HG02870 (cell line): Measurements from ENCODE around the gene MMP28.

Experiments used
- ATAC-seq: cut with Tn5 transposase; IDR thresholded peaks from one replicate; pipeline ENCODE4 v1.9.1; 2021; ENCODE audit warnings: mild to moderate bottlenecking, moderate library complexity; ENCODE audit not compliant: unreplicated experiment

The MMP28 gene

DNA sequence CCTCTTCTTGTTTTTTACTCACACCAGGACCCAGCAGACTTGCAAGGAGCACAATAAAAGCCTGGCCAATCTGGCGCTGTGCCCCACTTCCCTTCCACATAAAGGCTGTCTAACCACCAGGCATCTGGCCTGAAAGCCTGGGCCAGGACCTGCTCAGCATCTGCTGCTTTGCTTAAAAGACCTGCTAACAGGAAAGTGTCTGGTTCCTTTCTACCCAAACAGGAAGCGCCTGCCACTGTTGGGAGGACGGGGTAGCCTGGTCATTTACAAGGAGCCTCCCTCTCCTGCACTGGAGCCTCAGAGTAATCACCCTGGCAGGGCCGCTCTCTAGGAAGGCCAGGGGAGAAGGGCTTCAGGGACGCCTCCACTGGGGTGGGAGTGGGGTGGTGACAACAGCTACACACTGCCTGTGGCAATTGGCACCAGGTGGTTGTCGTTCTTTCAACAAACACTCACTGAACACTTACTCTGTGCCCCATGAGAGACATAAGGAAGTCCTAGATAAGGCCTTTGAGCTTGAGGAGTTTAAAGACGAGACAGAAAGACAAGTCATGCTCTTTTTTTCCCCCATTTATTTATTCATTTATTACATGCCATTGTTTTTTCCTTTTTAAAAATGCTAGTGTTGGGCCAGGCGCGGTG, 6.3 kb upstream of the MMP28 start:
- ATAC-seq, result no peak

GRCh38 chr17:35799942-35800341, 4.5 kb upstream of the MMP28 start:
- no peak for ATAC-seq

DNA sequence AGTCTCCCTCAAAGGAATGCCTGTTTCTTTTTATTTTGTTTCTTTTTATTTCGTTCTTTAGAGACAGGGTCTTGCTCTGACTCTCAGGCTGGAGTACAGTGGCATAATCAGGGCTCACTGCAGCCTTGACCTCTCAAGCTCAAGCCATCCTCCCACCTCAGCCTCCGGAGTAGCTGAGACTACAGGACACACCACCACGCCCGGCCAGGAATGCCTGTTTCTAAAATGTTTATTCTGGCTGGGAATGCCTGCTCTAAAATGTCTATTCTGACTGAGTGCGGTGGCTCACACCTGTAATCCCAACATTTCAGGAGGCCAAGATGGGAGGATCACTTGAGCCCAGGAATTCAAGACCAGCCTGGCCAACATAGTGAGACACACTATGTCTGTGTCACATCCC, 2.5 kb upstream of the MMP28 start:
- no peak for ATAC-seq

GRCh38 chr17:35797370-35797769, 1.9 kb upstream of the MMP28 start:
- no peak for ATAC-seq

- no peak for ATAC-seq
Measured at GRCh38 chr17:35796942-35797341, 1.5 kb upstream of the MMP28 start.

GRCh38 chr17:35795871-35796265, 427 bp upstream of the MMP28 start:
- no peak for ATAC-seq

DNA sequence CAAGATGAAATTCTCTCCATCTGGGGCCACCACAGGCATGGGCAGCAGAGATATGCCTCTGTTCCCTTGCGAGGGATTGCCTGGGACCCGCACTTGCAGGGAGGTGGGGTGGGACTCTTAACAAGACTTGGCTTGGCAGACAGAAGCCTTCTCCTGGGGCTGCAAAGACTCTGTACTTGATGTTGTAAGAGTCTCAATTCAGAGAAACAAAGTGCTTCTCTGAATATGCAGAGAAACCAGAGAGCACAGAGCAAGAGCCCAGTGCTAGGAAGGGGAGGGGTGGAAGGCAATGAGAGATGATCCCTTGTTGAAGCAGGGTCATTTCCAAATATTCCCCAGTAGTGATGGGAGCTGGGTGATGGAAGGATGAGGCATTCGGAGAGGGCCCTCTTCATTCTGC, 2.2 kb downstream of the MMP28 start:
- ATAC-seq, result no peak

GRCh38 chr17:35791681-35792350, 3.6 kb downstream of the MMP28 start:
- no peak for ATAC-seq

- no peak for ATAC-seq
Measured at GRCh38 chr17:35790841-35791240, 4.6 kb downstream of the MMP28 start.

- ATAC-seq, result no peak
Measured at GRCh38 chr17:35788477-35789368, 6.7 kb downstream of the MMP28 start.

DNA sequence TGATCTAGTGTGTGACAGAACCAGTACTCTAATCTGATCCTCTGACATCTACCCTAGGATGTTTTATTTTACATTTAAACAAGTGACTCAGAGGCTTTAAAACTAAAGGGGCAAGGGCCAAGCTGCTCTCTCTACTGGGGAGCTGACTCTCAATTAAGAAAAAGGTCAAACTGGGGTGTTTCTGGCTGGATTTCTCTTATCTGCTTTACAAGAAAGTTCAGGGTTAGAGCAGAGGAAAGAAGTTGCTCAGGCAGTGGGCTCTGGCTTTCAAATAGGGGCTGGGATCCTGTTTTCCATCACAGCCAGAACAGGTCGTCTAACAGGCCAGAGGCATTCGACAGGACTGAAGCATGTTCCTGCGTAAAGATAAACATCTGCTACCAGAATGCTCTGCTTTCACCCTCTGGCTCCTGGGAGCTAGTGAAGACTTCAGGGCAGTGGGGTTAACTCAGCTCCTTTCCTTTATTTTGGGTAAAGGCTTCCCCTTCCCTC, 8.5 kb downstream of the MMP28 start:
- ATAC-seq, result no peak

DNA sequence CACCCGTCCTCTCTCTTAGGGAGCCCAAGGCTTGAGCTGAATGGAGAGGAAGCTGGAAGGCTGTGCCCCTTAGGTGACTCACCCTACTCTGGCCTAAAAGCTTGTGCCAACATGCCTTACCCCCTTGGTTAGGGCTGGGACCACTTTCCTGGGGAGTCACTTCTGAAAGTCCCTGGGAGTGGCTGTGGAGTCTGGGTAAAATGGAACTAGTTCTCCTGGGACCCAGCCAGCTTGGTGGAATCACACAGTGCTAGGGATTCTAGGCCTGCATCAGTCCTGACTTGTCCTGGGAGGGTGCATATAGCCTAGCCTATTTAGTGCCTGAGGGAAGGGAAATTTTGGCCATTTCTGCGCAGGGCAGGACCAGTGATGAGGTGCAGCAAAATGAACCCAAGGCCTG, 10.5 kb downstream of the MMP28 start:
- ATAC-seq, result no peak

- no peak for ATAC-seq
Measured at GRCh38 chr17:35780950-35781349, 14.5 kb downstream of the MMP28 start.

- ATAC-seq, result no peak
Measured at GRCh38 chr17:35778641-35779196, 16.7 kb downstream of the MMP28 start.

DNA sequence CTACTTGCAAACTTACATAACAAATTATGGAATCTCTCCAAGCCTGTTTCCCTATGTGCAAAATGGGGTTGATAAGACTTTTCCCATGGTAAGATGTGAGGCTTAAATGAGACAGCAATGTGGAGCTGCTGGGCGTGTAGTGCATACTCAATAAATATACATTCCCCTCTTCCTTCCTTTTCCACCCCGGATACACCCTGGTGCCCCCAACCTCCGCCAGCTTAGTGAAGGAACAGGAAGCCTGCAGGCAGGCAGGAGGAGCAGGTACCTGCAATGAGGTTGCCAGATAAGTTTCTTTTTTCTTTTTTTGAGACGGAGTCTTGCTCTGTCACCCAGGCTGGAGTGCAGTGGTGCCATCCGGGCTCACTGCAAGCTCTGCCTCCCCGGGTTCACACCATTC, 19.9 kb downstream of the MMP28 start:
- no peak for ATAC-seq

DNA sequence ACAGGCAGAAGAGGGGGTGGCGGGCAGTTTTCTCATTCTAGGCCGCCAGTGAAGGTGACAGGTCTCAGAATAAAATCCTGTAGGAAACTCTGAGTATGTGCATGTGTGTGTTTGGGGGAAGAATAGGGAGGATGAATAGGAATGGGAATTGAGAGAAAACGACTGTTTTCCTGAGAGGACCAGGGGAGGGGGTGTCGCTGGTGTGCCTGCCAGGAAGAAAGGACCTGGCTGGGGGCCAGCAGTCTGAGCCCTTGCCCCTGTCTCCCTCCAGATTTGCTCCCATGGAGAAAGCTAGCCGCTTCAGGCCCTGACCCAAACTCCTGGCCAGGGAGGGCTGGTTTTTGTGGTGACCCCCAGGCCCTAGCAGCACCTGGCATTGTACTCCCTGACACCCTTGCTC, 20.4 kb downstream of the MMP28 start:
- ATAC-seq, result no peak

DNA sequence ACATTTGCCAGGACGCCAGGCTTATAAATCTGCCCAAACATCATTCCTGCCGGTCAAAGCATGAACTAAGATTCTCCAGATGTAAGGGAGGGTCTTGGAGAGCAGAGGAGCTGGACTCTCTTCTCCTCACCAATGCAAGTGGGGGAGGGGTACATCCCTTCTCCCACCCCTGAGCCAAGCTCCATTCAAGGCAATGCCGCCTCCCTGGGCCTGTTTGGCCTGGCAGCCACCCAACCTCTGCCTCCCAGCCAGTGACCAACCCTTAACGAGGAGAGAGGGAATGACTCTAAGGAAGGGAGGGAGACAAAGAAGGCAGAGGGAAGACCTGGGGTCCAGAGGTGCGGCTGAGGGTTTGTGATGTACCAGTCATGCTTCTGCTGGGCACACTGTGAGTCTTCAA, 20.9 kb downstream of the MMP28 start:
- no peak for ATAC-seq

DNA sequence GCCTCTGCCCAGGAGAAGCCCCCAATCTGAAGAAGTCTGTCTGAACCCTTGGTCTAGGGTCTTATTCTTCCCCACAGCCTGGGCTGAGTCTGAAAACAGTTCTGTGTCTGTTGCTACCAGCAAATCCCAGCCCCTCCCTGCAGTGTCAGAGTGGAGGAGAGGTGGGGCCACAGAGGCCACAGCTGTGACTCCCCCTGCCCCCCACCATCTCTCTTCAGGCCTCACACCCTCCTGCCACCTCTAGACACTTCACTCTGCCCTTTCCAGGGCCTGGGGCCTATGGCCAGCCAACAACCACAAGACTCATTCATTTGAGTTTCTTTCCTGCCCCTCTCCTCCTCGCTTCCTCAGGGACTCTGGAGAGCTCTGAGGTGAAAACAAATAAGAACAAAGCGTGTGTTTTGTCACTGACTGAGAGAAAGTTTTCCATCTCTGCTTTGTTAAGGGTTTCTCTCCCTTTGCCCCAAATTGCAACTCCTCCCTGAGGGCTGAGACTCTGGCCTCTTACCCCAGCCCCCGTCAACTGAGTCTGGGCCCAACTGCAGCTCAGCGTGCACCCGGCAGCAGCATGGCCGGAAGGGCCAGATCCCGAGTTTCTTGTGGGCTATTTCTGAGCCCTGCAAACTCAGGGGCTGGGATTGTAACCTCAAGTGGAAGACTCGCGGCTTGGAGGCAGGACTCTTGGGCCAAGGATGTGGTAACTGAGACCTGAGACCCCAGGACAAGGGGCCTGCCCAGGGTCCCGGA, 21.6 kb downstream of the MMP28 start:
- ATAC-seq, result no peak

GRCh38 chr17:35773129-35773528, 22.3 kb downstream of the MMP28 start:
- ATAC-seq, result no peak

- no peak for ATAC-seq
Measured at GRCh38 chr17:35769895-35770486, 25.4 kb downstream of the MMP28 start.
